Umbilical cord (tissue), 1 donor: Measurements from ENCODE around the gene TTR. TPM values are rescaled to one million over a fixed set of nuclear protein-coding genes. Genes with fewer than 3 reads are reported as not detected.

Source experiments
- total RNA-seq: library from RNA; depleted of rRNA; stranded (reverse); fragments of >200 nt; gene quantifications from one replicate; pipeline ENCODE4 v1.2.3, GENCODE V29; 2014; ENCODE audit warnings: low replicate concordance; ENCODE audit not compliant: insufficient read depth

The TTR gene
- total RNA-seq, 1 donor from 2014 or later: 15.6 TPM

Other genes starting within 250 kb of the TTR start
- gene DSG4, start 215.1 kb upstream of the TTR start, total RNA-seq: 0.24 TPM
- 34.7 TPM for gene DSG3, start 144.1 kb upstream of the TTR start, total RNA-seq
- gene DSG2, start 93.7 kb upstream of the TTR start, total RNA-seq: 48.2 TPM
- 3.9 TPM for gene B4GALT6, start 92.7 kb downstream of the TTR start, total RNA-seq
- not detected for gene SLC25A52, start 169.0 kb downstream of the TTR start, total RNA-seq